SU-DHL-6 (cell line): ENCODE data around the gene ACSM6.

ENCODE experiments used
- EZH2phosphoT487 ChIP-seq: fragments of 200-600 bp; sonication (generic), shearing (Covaris generic); conservative IDR thresholded peaks from 2 replicates; pipeline ENCODE4 v1.6.1; 2018; ENCODE audit warnings: mild to moderate bottlenecking, antibody characterized with exemption, low read length, moderate library complexity, mixed read lengths
- TF ChIP-seq, protein P1 (sequence below): fragments of 200-600 bp; sonication (generic); IDR thresholded peaks from one replicate; pipeline ENCODE4 v1.5.1; 2017; ENCODE audit warnings: antibody characterized with exemption, mild to moderate bottlenecking, low read length, moderate library complexity; ENCODE audit not compliant: insufficient read depth, poor library complexity, severe bottlenecking

DNA sequence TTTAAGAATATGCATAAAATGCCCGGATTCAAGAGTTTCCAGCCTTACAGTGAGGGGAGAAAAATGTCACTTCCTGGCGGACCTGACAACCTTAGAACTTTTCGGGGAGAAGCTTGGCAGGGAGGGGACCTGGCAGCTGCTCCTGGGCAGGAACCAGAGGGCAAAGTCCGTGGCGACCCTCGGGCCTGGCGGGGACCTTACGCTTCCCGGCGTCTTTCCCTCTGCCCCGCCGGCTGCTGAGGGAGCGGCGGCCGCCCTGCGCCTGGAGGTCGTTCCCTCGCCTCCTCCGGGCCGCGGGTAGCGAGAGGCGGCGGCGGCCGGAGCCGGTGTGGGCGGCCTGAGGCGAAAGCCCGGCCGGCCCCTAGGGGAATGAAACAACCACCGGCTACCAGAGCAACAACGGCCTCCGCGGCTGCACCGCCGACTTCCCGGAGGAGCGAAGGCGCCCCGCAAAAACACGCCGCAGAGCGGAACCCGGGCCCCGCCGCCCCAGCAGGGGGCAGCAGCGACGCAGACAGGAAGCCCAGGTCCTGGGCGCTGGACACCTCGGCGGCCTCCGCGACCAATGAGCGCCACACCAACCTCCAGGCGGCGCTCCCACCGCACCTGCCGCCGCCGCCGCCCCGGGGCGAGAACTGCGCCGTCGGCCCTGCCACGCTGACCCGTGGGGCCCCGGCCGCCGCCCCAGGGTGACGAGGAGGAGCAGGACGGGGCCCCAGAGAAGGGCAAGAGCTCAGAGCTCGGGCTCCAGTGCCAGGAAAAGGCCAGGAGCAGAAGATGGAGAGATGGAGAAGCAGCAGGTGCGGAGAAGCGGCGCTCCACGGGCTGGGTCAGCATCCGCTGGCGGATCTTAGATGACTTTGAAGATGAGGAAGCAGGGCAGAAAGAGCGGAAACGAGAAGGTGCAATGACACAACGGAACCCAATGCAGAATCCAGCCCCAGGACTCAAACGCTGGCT is 10.5 kb upstream of the ACSM6 start:
- TF ChIP-seq, protein P1, sequence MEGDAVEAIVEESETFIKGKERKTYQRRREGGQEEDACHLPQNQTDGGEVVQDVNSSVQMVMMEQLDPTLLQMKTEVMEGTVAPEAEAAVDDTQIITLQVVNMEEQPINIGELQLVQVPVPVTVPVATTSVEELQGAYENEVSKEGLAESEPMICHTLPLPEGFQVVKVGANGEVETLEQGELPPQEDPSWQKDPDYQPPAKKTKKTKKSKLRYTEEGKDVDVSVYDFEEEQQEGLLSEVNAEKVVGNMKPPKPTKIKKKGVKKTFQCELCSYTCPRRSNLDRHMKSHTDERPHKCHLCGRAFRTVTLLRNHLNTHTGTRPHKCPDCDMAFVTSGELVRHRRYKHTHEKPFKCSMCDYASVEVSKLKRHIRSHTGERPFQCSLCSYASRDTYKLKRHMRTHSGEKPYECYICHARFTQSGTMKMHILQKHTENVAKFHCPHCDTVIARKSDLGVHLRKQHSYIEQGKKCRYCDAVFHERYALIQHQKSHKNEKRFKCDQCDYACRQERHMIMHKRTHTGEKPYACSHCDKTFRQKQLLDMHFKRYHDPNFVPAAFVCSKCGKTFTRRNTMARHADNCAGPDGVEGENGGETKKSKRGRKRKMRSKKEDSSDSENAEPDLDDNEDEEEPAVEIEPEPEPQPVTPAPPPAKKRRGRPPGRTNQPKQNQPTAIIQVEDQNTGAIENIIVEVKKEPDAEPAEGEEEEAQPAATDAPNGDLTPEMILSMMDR, result peak; percentile 95
- TF ChIP-seq EZH2phosphoT487, result no peak
